ENCODE results near the gene SCAMP2. TPM values are rescaled to one million over a fixed set of nuclear protein-coding genes. Genes with fewer than 3 reads are reported as not detected.
A peak's percentile ranks its signal among the peaks of the same experiment; 100 is the strongest.

The SCAMP2 gene
- total RNA-seq, 1 donor = 31.3 TPM

GRCh38 chr15:74878273-74878672 lies 5.1 kb upstream of the SCAMP2 start:
- H3K9me3 ChIP-seq (ENCODE audit: low read depth, low read length) = no peaks in the 10 kb centered on the region
- H3K4me1 ChIP-seq (ENCODE audit: insufficient read depth, low read length) = peaks cover 6% of the 10 kb centered on the region
- H3K27me3 ChIP-seq (ENCODE audit: insufficient read depth, low read length) = no peaks in the 10 kb centered on the region
- no peak overlapping the region for H3K4me3 ChIP-seq (ENCODE audit: low read length)

GRCh38 chr15:74873756-74874424 lies 725 bp upstream of the SCAMP2 start:
- H3K9me3 ChIP-seq (ENCODE audit: low read depth, low read length) = no peaks in the 10 kb centered on the region
- peaks cover 44% of the 10 kb centered on the region for H3K4me1 ChIP-seq (ENCODE audit: insufficient read depth, low read length)
- H3K27me3 ChIP-seq (ENCODE audit: insufficient read depth, low read length) = no peaks in the 10 kb centered on the region
- H3K4me3 ChIP-seq (ENCODE audit: low read length) = peak overlapping the region; percentile 71

- Histone ChIP-seq H3K9me3 (ENCODE audit: low read depth, low read length) (no peaks in the 10 kb centered on the region), H3K27me3 (ENCODE audit: insufficient read depth, low read length) (no peaks in the 10 kb centered on the region), H3K4me3 (ENCODE audit: low read length) (peak overlapping the region; percentile 71), H3K4me1 (ENCODE audit: insufficient read depth, low read length) (peaks cover 56% of the 10 kb centered on the region)
Observed at GRCh38 chr15:74872702-74873035, 496 bp downstream of the SCAMP2 start.

- Histone ChIP-seq H3K9me3 (ENCODE audit: low read depth, low read length) (no peaks in the 10 kb centered on the region), H3K4me3 (ENCODE audit: low read length) (no peak overlapping the region), H3K27me3 (ENCODE audit: insufficient read depth, low read length) (no peaks in the 10 kb centered on the region), H3K4me1 (ENCODE audit: insufficient read depth, low read length) (peaks cover 77% of the 10 kb centered on the region)
Observed at GRCh38 chr15:74870436-74871215, 2.5 kb downstream of the SCAMP2 start.

DNA sequence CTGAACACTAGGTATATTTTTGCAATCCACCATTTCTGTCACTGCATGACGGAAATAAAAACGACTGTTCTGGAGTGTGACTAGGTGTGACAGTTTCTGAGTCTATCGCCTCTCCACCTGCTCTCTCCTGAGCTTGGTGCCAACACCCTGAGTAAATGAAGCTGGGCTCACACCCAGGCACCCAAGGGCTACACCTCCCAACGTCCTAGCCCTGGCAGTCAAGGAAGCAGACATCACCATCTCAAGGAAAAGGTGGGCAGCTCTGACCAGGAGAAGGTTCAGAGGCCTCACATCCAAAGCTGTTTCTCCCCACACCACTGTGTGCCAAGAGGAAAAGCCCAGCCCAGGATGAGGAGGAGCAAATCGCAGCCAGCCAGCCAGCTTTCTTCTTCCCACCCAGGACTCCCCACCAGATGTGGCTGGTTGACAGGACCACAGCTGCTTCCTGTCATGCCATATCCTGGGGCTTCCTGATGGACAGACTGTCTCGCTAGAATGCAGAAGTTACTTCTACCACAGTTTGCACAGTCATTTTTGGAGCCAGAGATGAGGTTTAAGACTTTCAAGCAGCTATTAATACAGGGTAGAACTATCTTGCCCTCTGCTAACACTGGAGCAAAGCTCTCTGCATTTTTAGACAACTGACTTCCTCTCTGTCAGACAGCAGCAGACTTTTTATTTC lies 3.3 kb downstream of the SCAMP2 start:
- H3K27me3 ChIP-seq (ENCODE audit: insufficient read depth, low read length) = no peaks in the 10 kb centered on the region
- peaks cover 81% of the 10 kb centered on the region for H3K4me1 ChIP-seq (ENCODE audit: insufficient read depth, low read length)
- no peaks in the 10 kb centered on the region for H3K9me3 ChIP-seq (ENCODE audit: low read depth, low read length)
- no peak overlapping the region for H3K4me3 ChIP-seq (ENCODE audit: low read length)

- no peak overlapping the region for H3K4me3 ChIP-seq (ENCODE audit: low read length)
- H3K27me3 ChIP-seq (ENCODE audit: insufficient read depth, low read length) = no peaks in the 10 kb centered on the region
- peaks cover 85% of the 10 kb centered on the region for H3K4me1 ChIP-seq (ENCODE audit: insufficient read depth, low read length)
- no peaks in the 10 kb centered on the region for H3K9me3 ChIP-seq (ENCODE audit: low read depth, low read length)
Observed at GRCh38 chr15:74869372-74869725, 3.8 kb downstream of the SCAMP2 start.

DNA sequence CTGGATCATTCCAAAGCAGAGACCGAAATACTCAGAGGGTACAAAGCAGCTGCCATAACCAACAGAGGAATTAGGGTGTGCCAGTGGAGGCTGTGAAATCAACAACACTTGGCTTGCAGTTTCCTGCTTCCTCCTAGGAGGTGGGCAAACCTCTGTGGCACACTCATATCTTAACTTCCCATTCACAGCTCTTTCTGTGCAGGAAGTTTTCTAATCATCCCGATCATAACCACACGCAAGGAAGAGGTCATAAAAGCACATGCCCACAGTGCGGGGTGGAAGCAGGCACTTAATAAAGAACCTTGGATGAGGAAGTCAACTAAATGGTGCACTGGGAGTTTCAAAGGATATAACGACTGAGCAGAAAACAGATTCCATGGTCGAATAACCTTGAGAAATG lies 5.1 kb downstream of the SCAMP2 start:
- Histone ChIP-seq H3K9me3 (ENCODE audit: low read depth, low read length) (no peaks in the 10 kb centered on the region), H3K4me1 (ENCODE audit: insufficient read depth, low read length) (peaks cover 90% of the 10 kb centered on the region), H3K4me3 (ENCODE audit: low read length) (no peak overlapping the region), H3K27me3 (ENCODE audit: insufficient read depth, low read length) (no peaks in the 10 kb centered on the region)

DNA sequence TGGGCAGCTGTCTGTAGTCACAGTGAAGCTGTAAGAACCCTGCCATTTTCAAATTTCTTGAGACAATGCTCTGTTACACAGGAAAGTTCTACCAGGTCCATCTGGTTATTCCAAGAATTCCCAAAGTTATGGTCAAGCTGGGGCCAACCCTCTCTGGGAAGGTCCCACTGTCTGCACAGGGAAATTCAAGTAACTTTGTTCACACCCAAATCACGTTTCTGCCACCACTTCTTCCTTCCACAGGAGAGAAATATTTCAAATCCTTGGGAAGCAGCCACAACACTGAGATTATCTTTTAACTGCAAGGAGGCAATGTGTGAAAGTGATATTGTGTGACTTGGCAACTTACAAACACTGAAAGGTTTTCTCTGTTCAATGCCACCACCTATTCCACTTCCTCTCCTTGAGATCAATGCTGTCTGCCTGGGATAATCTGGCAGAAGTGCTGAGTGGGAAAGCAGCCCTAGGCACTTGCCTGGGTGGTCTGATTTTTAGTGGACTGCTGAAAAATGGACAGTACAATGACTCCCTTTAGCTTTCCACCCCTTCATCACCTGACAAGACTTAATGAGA lies 5.6 kb downstream of the SCAMP2 start:
- Histone ChIP-seq H3K4me3 (ENCODE audit: low read length) (no peak overlapping the region), H3K27me3 (ENCODE audit: insufficient read depth, low read length) (no peaks in the 10 kb centered on the region), H3K9me3 (ENCODE audit: low read depth, low read length) (no peaks in the 10 kb centered on the region), H3K4me1 (ENCODE audit: insufficient read depth, low read length) (peaks cover 89% of the 10 kb centered on the region)

- H3K4me1 ChIP-seq (ENCODE audit: insufficient read depth, low read length) = peaks cover 75% of the 10 kb centered on the region
- no peak overlapping the region for H3K4me3 ChIP-seq (ENCODE audit: low read length)
- H3K9me3 ChIP-seq (ENCODE audit: low read depth, low read length) = no peaks in the 10 kb centered on the region
- H3K27me3 ChIP-seq (ENCODE audit: insufficient read depth, low read length) = no peaks in the 10 kb centered on the region
Observed at GRCh38 chr15:74866090-74866489, 7.1 kb downstream of the SCAMP2 start.

DNA sequence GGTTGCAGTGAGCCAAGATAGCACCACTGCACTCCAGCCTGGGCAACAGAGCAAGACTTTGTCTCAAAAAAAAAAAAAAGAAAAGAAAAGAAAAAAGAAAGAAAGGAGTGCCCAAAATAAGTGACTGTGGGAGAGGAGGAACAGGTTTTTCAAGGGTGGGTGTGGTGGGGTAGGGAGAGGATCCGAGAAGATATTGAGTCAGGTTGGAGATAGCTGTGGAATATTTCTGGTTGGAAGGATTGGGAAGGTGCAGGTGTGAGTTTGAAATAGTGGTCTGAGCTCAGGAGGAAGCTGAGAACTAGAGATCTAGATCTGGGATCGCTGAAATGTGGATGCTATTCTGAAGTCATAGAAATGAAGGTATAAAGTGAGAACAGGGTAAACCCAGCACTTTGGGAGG lies 7.8 kb downstream of the SCAMP2 start:
- Histone ChIP-seq H3K9me3 (ENCODE audit: low read depth, low read length) (no peaks in the 10 kb centered on the region), H3K4me3 (ENCODE audit: low read length) (no peak overlapping the region), H3K4me1 (ENCODE audit: insufficient read depth, low read length) (peaks cover 67% of the 10 kb centered on the region), H3K27me3 (ENCODE audit: insufficient read depth, low read length) (no peaks in the 10 kb centered on the region)

- no peak overlapping the region for H3K4me3 ChIP-seq (ENCODE audit: low read length)
- peaks cover 65% of the 10 kb centered on the region for H3K4me1 ChIP-seq (ENCODE audit: insufficient read depth, low read length)
- no peaks in the 10 kb centered on the region for H3K27me3 ChIP-seq (ENCODE audit: insufficient read depth, low read length)
- H3K9me3 ChIP-seq (ENCODE audit: low read depth, low read length) = no peaks in the 10 kb centered on the region
Observed at GRCh38 chr15:74864296-74864695, 8.9 kb downstream of the SCAMP2 start.

GRCh38 chr15:74863239-74864056 lies 9.7 kb downstream of the SCAMP2 start:
- H3K4me3 ChIP-seq (ENCODE audit: low read length) = no peak overlapping the region
- no peaks in the 10 kb centered on the region for H3K9me3 ChIP-seq (ENCODE audit: low read depth, low read length)
- no peaks in the 10 kb centered on the region for H3K27me3 ChIP-seq (ENCODE audit: insufficient read depth, low read length)
- H3K4me1 ChIP-seq (ENCODE audit: insufficient read depth, low read length) = peaks cover 65% of the 10 kb centered on the region

GRCh38 chr15:74858369-74858740 lies 14.8 kb downstream of the SCAMP2 start:
- no peak overlapping the region for H3K4me3 ChIP-seq (ENCODE audit: low read length)
- H3K9me3 ChIP-seq (ENCODE audit: low read depth, low read length) = no peaks in the 10 kb centered on the region
- no peaks in the 10 kb centered on the region for H3K27me3 ChIP-seq (ENCODE audit: insufficient read depth, low read length)
- H3K4me1 ChIP-seq (ENCODE audit: insufficient read depth, low read length) = peaks cover 41% of the 10 kb centered on the region

GRCh38 chr15:74857671-74858368 lies 15.3 kb downstream of the SCAMP2 start:
- Histone ChIP-seq H3K4me1 (ENCODE audit: insufficient read depth, low read length) (peaks cover 38% of the 10 kb centered on the region), H3K9me3 (ENCODE audit: low read depth, low read length) (no peaks in the 10 kb centered on the region), H3K27me3 (ENCODE audit: insufficient read depth, low read length) (no peaks in the 10 kb centered on the region), H3K4me3 (ENCODE audit: low read length) (no peak overlapping the region)
